Stimulated activated CD4-positive, alpha-beta T cell treated with anti-CD3 and anti-CD28 coated beads, Interleukin-1b, Interleukin-23, amount 100 ng/mL, for 48 hours (primary cell): Measurements from ENCODE around the gene SAMSN1.
"Not testable (repeated sequence)": the region's sequence is repeated elsewhere in the genome, so short reads cannot be mapped to it uniquely, and the experiment has no call there.

Source experiments
- DNase-seq: peaks from one replicate; pipeline ENCODE4 v3.0.0-alpha.2; 2020

The SAMSN1 gene

GRCh38 chr21:14527696-14528652 lies 18.1 kb downstream of the SAMSN1 start:
- DNase-seq = no peak

GRCh38 chr21:14526836-14527695 lies 19.0 kb downstream of the SAMSN1 start:
- DNase-seq = no peak

- DNase-seq = no peak
These were observed 19.9 kb downstream of the SAMSN1 start for GRCh38 chr21:14526199-14526598.

GRCh38 chr21:14523234-14523633 lies 22.9 kb downstream of the SAMSN1 start:
- DNase-seq = peak; percentile 48

GRCh38 chr21:14522736-14523135 lies 23.4 kb downstream of the SAMSN1 start:
- no peak for DNase-seq

GRCh38 chr21:14520535-14520934 lies 25.6 kb downstream of the SAMSN1 start:
- no peak for DNase-seq

- no peak for DNase-seq
These were observed 27.1 kb downstream of the SAMSN1 start for GRCh38 chr21:14519000-14519399.

GRCh38 chr21:14513804-14514203 lies 32.3 kb downstream of the SAMSN1 start:
- no peak for DNase-seq

- DNase-seq = not testable (repeated sequence)
These were observed 39.2 kb downstream of the SAMSN1 start for GRCh38 chr21:14506859-14507457.

GRCh38 chr21:14500873-14501272 lies 45.2 kb downstream of the SAMSN1 start:
- no peak for DNase-seq

- DNase-seq = no peak
These were observed 46.8 kb downstream of the SAMSN1 start for GRCh38 chr21:14499316-14499715.

- no peak for DNase-seq
These were observed 48.3 kb downstream of the SAMSN1 start for GRCh38 chr21:14497825-14498224.

- DNase-seq = no peak
These were observed 51.0 kb downstream of the SAMSN1 start for GRCh38 chr21:14495075-14495474.

GRCh38 chr21:14494181-14494580 lies 51.9 kb downstream of the SAMSN1 start:
- not testable (repeated sequence) for DNase-seq

GRCh38 chr21:14493731-14494130 lies 52.4 kb downstream of the SAMSN1 start:
- DNase-seq = no peak

GRCh38 chr21:14492931-14493330 lies 53.2 kb downstream of the SAMSN1 start:
- no peak for DNase-seq

GRCh38 chr21:14491269-14491681 lies 54.8 kb downstream of the SAMSN1 start:
- no peak for DNase-seq

GRCh38 chr21:14488672-14489204 lies 57.4 kb downstream of the SAMSN1 start:
- no peak for DNase-seq

- DNase-seq = no peak
These were observed 58.4 kb downstream of the SAMSN1 start for GRCh38 chr21:14487490-14488432.

- DNase-seq = no peak
These were observed 59.2 kb downstream of the SAMSN1 start for GRCh38 chr21:14486869-14487268.

GRCh38 chr21:14484188-14485009 lies 61.7 kb downstream of the SAMSN1 start:
- DNase-seq = no peak
